Endodermal cell (in vitro differentiated cells): ENCODE measurements around the gene GGN. TPM values are rescaled to one million over a fixed set of nuclear protein-coding genes. Genes with fewer than 3 reads are reported as not detected.

Experiments used
- DNase-seq: peaks from one replicate; pipeline ENCODE4 v3.0.0-alpha.2; 2017
- H3K27ac ChIP-seq: 2 replicates; pipeline ENCODE4 v1.5.1; 2013; ENCODE audit warnings: mild to moderate bottlenecking, low read depth, low read length, moderate library complexity
- H3K27me3 ChIP-seq: 2 replicates; pipeline ENCODE4 v1.6.1; 2013; ENCODE audit warnings: mild to moderate bottlenecking, low read length, moderate library complexity; ENCODE audit not compliant: insufficient read depth, control insufficient read depth, poor library complexity, severe bottlenecking
- H3K36me3 ChIP-seq: 2 replicates; pipeline ENCODE4 v1.7.0; 2013; ENCODE audit warnings: mild to moderate bottlenecking, low read length, moderate library complexity; ENCODE audit not compliant: control insufficient read depth, insufficient read depth
- H3K4me1 ChIP-seq: one replicate; pipeline ENCODE4 v1.7.0; 2013; ENCODE audit warnings: low read length; ENCODE audit not compliant: control insufficient read depth, insufficient read depth
- H3K4me3 ChIP-seq: 2 replicates; pipeline ENCODE4 v1.5.1; 2013; ENCODE audit warnings: mild to moderate bottlenecking, low read length, moderate library complexity
- H3K9ac ChIP-seq: 2 replicates; pipeline ENCODE4 v1.6.1; 2013; ENCODE audit warnings: mild to moderate bottlenecking, low read length, moderate library complexity; ENCODE audit not compliant: poor library complexity, severe bottlenecking; ENCODE audit errors: extremely low read depth
- H3K9me3 ChIP-seq: 2 replicates; pipeline ENCODE4 v1.6.1; 2013; ENCODE audit warnings: mild to moderate bottlenecking, low read length, moderate library complexity; ENCODE audit not compliant: control insufficient read depth
- H3K27ac Mint-ChIP-seq: 2 replicates; pipeline ENCODE4 v1.8.0; 2020; ENCODE audit warnings: mixed read lengths
- H3K27me3 Mint-ChIP-seq: 2 replicates; pipeline ENCODE4 v1.8.0; 2021; ENCODE audit warnings: mild to moderate bottlenecking, mixed read lengths; ENCODE audit not compliant: insufficient read depth
- H3K36me3 Mint-ChIP-seq: 2 replicates; pipeline ENCODE4 v1.8.0; 2020; ENCODE audit warnings: low read depth, mixed read lengths
- H3K4me1 Mint-ChIP-seq: 2 replicates; pipeline ENCODE4 v1.8.0; 2020; ENCODE audit warnings: mixed read lengths
- H3K4me3 Mint-ChIP-seq: 2 replicates; pipeline ENCODE4 v1.8.0; 2020; ENCODE audit warnings: mild to moderate bottlenecking, moderate library complexity, mixed read lengths
- H3K9me3 Mint-ChIP-seq: 2 replicates; pipeline ENCODE4 v1.8.0; 2020; ENCODE audit warnings: mild to moderate bottlenecking, mixed read lengths
- CTCF ChIP-seq: fragments of 200-600 bp; sonication (generic); conservative IDR thresholded peaks from 2 replicates; pipeline ENCODE4 v1.5.0; 2021; ENCODE audit warnings: antibody characterized with exemption, mild to moderate bottlenecking
- WGBS, 2 experiments: methylation state at CpG; one replicate each; pipeline versions ENCODE4 v1.1.5 to v1.1.7; 2013; ENCODE audit warnings: missing lambda C conversion rate in 2 of 2, mixed read lengths in 1 of 2; ENCODE audit not compliant: insufficient coverage in 1 of 2, insufficient read length in 1 of 2; 5-methylcytosine and 5-hydroxymethylcytosine counted together
- total RNA-seq, 2 donors: library from RNA; stranded (reverse); fragmentation: NEBNext Ultra II Directional in 1 of 2; extraction: Animal tissue kit (Norgen Biotek cat#: 25700) in 1 of 2; gene quantifications; 2 replicates in 1 of 2; 3 replicates in 1 of 2; pipeline ENCODE4 v1.2.1, GENCODE V29; 2021

GGN gene
- total RNA-seq, 2 donors from 2014 or later, result 0.99 to 2.1 TPM

GRCh38 chr19:38376576-38376975 lies 11.3 kb downstream of the GGN start:
- no peaks in the 10 kb centered on the region for H3K9me3 Mint-ChIP-seq
- H3K36me3 Mint-ChIP-seq, result peaks cover 26% of the 10 kb centered on the region
- Histone ChIP-seq H3K36me3 (peaks cover 30% of the 10 kb centered on the region), H3K9me3 (no peaks in the 10 kb centered on the region), H3K27ac (no peak overlapping the region), H3K9ac (no peak overlapping the region), H3K27me3 (peaks cover 6% of the 10 kb centered on the region), H3K4me3 (peak overlapping the region; percentile 97), H3K4me1 (peaks cover 3% of the 10 kb centered on the region)
- DNase-seq, result no peak
- H3K27ac Mint-ChIP-seq, result no peak overlapping the region
- WGBS, 2 experiments, result 84 to 93% methylated on average over 3 of the region's 3 CpGs
- TF ChIP-seq CTCF, result no peak
- peaks cover 10% of the 10 kb centered on the region for H3K4me1 Mint-ChIP-seq
- peak overlapping the region; percentile 99 for H3K4me3 Mint-ChIP-seq
- peaks cover 10% of the 10 kb centered on the region for H3K27me3 Mint-ChIP-seq

GRCh38 chr19:38375748-38376147 lies 12.1 kb downstream of the GGN start:
- Mint-ChIP-seq H3K9me3 (no peaks in the 10 kb centered on the region), H3K27ac (peak overlapping the region; percentile 98), H3K36me3 (peaks cover 18% of the 10 kb centered on the region), H3K27me3 (peaks cover 16% of the 10 kb centered on the region), H3K4me3 (peak overlapping the region; percentile 99), H3K4me1 (peaks cover 10% of the 10 kb centered on the region)
- Histone ChIP-seq H3K4me3 (peak overlapping the region; percentile 97), H3K36me3 (peaks cover 22% of the 10 kb centered on the region), H3K9me3 (no peaks in the 10 kb centered on the region), H3K4me1 (peaks cover 3% of the 10 kb centered on the region), H3K9ac (peak overlapping the region; percentile 96), H3K27me3 (peaks cover 14% of the 10 kb centered on the region), H3K27ac (no peak overlapping the region)
- 92 to 100% methylated on average over 1 to 5 of the region's 5 CpGs for WGBS, 2 experiments
- no peak for TF ChIP-seq CTCF
- no peak for DNase-seq

- peaks cover 3% of the 10 kb centered on the region for H3K4me1 ChIP-seq
- TF ChIP-seq CTCF, result no peak
Observed at GRCh38 chr19:38375098-38375493, 12.7 kb downstream of the GGN start.

More at GRCh38 chr19:38375098-38375493, 12.7 kb downstream of the GGN start:
- no peaks in the 10 kb centered on the region for H3K9me3 ChIP-seq
- peak overlapping the region; percentile 83 for H3K27ac ChIP-seq
- H3K36me3 Mint-ChIP-seq, result peaks cover 14% of the 10 kb centered on the region
- peaks cover 16% of the 10 kb centered on the region for H3K27me3 ChIP-seq
- peaks cover 22% of the 10 kb centered on the region for H3K27me3 Mint-ChIP-seq
- no peak for DNase-seq
- 1% methylated on average over 15 to 18 of the region's 18 CpGs for WGBS, 2 experiments
- H3K4me1 Mint-ChIP-seq, result peaks cover 10% of the 10 kb centered on the region
- peaks cover 21% of the 10 kb centered on the region for H3K36me3 ChIP-seq
- H3K27ac Mint-ChIP-seq, result peak overlapping the region; percentile 98
- H3K9ac ChIP-seq, result peak overlapping the region; percentile 96
- H3K4me3 ChIP-seq, result peak overlapping the region; percentile 97
- no peaks in the 10 kb centered on the region for H3K9me3 Mint-ChIP-seq
- H3K4me3 Mint-ChIP-seq, result peak overlapping the region; percentile 99
